ENCODE results near the gene SRSF2.
"Not testable (repeated sequence)": the region's sequence is repeated elsewhere in the genome, so short reads cannot be mapped to it uniquely, and the experiment has no call there.

Gene SRSF2

GRCh38 chr17:76748657-76749056 lies 11.5 kb upstream of the SRSF2 start:
- Histone ChIP-seq H3K4me3 (ENCODE audit: low read depth in 1 of 2, low read length in 2 of 2) (no peak overlapping the region), H3K9me3 (ENCODE audit: insufficient read depth, low read length, severe bottlenecking) (no peaks in the 10 kb centered on the region), H3K4me2 (ENCODE audit: insufficient read depth, low read length) (no peak overlapping the region), H3K9ac (ENCODE audit: low read depth, low read length) (no peak overlapping the region), H3K79me2 (ENCODE audit: insufficient read depth, low read length) (peaks cover 4% of the 10 kb centered on the region), H3K27me3 (ENCODE audit: insufficient read depth, low read length, poor library complexity) (no peaks in the 10 kb centered on the region), H3K4me1 (ENCODE audit: insufficient read depth, low read length) (peaks cover 26% of the 10 kb centered on the region), H2AFZ (ENCODE audit: low read depth, low read length) (no peak overlapping the region), H3K27ac (ENCODE audit: low read length) (no peak overlapping the region), H3K36me3 (ENCODE audit: insufficient read depth, low read length) (peaks cover 33% of the 10 kb centered on the region), H4K20me1 (ENCODE audit: insufficient read depth, low read length) (no peaks in the 10 kb centered on the region)
- no peak for TF ChIP-seq EZH2 (IDR thresholded peaks at IDR 0.05; ENCODE audit: borderline replicate concordance, low read depth, low read length, severe bottlenecking)
- TF ChIP-seq, protein P1, sequence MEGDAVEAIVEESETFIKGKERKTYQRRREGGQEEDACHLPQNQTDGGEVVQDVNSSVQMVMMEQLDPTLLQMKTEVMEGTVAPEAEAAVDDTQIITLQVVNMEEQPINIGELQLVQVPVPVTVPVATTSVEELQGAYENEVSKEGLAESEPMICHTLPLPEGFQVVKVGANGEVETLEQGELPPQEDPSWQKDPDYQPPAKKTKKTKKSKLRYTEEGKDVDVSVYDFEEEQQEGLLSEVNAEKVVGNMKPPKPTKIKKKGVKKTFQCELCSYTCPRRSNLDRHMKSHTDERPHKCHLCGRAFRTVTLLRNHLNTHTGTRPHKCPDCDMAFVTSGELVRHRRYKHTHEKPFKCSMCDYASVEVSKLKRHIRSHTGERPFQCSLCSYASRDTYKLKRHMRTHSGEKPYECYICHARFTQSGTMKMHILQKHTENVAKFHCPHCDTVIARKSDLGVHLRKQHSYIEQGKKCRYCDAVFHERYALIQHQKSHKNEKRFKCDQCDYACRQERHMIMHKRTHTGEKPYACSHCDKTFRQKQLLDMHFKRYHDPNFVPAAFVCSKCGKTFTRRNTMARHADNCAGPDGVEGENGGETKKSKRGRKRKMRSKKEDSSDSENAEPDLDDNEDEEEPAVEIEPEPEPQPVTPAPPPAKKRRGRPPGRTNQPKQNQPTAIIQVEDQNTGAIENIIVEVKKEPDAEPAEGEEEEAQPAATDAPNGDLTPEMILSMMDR (IDR thresholded peaks at IDR 0.05; ENCODE audit: borderline replicate concordance, extremely low read depth, low read length, poor library complexity, severe bottlenecking): no peak
- ATAC-seq (ENCODE audit: insufficient read depth, low read depth) (no peak), DNase-seq (no peak)

DNA sequence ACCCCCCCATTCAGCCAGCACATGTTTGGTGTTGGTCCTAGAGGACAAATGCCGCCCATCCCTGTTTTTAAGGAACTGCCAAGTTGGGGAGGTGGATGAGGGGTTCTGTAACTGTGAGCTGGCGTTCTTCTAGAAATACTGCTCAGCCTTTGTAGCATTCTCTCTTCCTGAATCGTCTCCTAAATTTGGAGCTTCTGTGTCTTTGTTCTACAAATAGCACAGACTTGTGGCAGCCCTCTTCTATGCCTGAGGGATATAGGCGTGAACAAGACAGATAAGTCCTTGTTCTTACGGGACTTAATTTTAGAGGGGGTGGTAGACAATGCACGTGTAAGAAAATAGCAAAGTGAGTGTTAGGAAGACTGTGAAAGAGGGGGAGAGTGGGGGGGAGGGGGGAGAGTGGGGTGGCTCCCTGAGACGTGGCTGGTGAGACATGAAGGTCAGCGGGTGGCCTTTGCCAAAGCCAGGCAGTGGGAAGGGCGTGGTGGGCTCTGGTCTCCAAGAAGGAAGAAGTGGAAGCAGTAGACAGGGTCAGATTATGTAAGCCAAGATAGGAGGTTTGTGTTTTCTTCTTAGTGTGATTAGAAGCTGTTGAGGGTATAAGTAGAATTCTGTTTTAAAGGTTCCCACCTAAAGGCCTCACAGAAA lies 10.7 kb upstream of the SRSF2 start:
- no peak overlapping the region for H2AFZ ChIP-seq (ENCODE audit: low read depth, low read length)
- DNase-seq (no peak), ATAC-seq (ENCODE audit: insufficient read depth, low read depth) (no peak)
- peaks cover 4% of the 10 kb centered on the region for H3K79me2 ChIP-seq (ENCODE audit: insufficient read depth, low read length)
- no peak overlapping the region for H3K4me2 ChIP-seq (ENCODE audit: insufficient read depth, low read length)
- TF ChIP-seq, protein P1 (IDR thresholded peaks at IDR 0.05; ENCODE audit: borderline replicate concordance, extremely low read depth, low read length, poor library complexity, severe bottlenecking): no peak
- no peak for TF ChIP-seq EZH2 (IDR thresholded peaks at IDR 0.05; ENCODE audit: borderline replicate concordance, low read depth, low read length, severe bottlenecking)
- peaks cover 18% of the 10 kb centered on the region for H3K4me1 ChIP-seq (ENCODE audit: insufficient read depth, low read length)
- H3K4me3 ChIP-seq (ENCODE audit: low read depth in 1 of 2, low read length in 2 of 2): no peak overlapping the region
- H3K36me3 ChIP-seq (ENCODE audit: insufficient read depth, low read length): peaks cover 39% of the 10 kb centered on the region
- no peaks in the 10 kb centered on the region for H3K27me3 ChIP-seq (ENCODE audit: insufficient read depth, low read length, poor library complexity)
- H3K9me3 ChIP-seq (ENCODE audit: insufficient read depth, low read length, severe bottlenecking): no peaks in the 10 kb centered on the region
- H4K20me1 ChIP-seq (ENCODE audit: insufficient read depth, low read length): no peaks in the 10 kb centered on the region
- H3K27ac ChIP-seq (ENCODE audit: low read length): no peak overlapping the region
- H3K9ac ChIP-seq (ENCODE audit: low read depth, low read length): no peak overlapping the region

DNA sequence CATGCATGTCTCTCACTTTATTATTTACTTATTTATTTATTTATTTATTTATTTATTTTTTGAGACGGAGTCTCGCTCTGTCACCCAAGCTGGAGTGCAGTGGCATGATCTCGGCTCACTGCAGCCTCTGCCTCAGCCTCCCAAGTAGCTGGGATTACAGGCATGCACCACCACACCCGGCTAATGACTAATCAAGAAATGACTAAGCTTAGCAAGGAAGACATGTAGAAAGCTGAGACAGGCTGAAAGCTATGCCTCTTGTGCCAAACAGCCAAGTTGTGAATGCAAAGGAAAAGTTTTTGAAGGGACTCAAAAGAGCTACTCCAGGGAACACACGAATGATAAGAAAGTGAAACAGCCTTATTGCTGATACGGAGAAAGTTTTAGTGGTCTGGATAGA lies 8.7 kb upstream of the SRSF2 start:
- H3K36me3 ChIP-seq (ENCODE audit: insufficient read depth, low read length): peaks cover 44% of the 10 kb centered on the region
- not testable (repeated sequence) for H3K27me3 ChIP-seq (ENCODE audit: insufficient read depth, low read length, poor library complexity)

DNA sequence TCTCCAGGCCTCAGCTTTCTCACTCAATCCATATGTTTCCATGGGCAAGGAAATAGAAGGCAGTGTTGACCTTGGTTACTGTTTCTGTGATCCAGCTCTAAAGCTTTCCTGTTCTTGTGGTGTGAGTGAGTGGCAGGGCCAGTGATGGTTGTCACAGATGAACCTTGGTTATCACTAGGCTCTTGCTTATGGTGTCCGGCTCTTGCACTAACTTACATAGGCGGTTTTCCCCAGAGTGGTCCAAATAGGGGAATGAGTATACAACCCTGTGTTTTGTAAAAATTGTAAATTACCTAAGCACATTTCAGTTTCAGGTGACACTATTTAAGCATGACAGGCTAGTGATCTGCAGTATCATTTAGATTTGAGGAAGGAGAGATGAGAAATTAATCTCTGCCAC lies 7.6 kb upstream of the SRSF2 start:
- Histone ChIP-seq H3K27ac (ENCODE audit: low read length) (no peak overlapping the region), H3K9ac (ENCODE audit: low read depth, low read length) (no peak overlapping the region), H3K4me3 (ENCODE audit: low read depth in 1 of 2, low read length in 2 of 2) (no peak overlapping the region), H3K9me3 (ENCODE audit: insufficient read depth, low read length, severe bottlenecking) (no peaks in the 10 kb centered on the region), H3K79me2 (ENCODE audit: insufficient read depth, low read length) (peaks cover 12% of the 10 kb centered on the region), H3K36me3 (ENCODE audit: insufficient read depth, low read length) (peaks cover 49% of the 10 kb centered on the region), H2AFZ (ENCODE audit: low read depth, low read length) (no peak overlapping the region), H3K4me1 (ENCODE audit: insufficient read depth, low read length) (peaks cover 8% of the 10 kb centered on the region; the same call in 1 of the 2 replicates), H3K4me2 (ENCODE audit: insufficient read depth, low read length) (no peak overlapping the region), H4K20me1 (ENCODE audit: insufficient read depth, low read length) (no peaks in the 10 kb centered on the region), H3K27me3 (ENCODE audit: insufficient read depth, low read length, poor library complexity) (no peaks in the 10 kb centered on the region)
- ATAC-seq (ENCODE audit: insufficient read depth, low read depth) (no peak), DNase-seq (no peak)
- no peak for TF ChIP-seq EZH2 (IDR thresholded peaks at IDR 0.05; ENCODE audit: borderline replicate concordance, low read depth, low read length, severe bottlenecking)
- TF ChIP-seq, protein P1 (IDR thresholded peaks at IDR 0.05; ENCODE audit: borderline replicate concordance, extremely low read depth, low read length, poor library complexity, severe bottlenecking): no peak

More for the DNA sequence above, 8.7 kb upstream of the SRSF2 start:
- not testable (repeated sequence) for H3K4me1 ChIP-seq (ENCODE audit: insufficient read depth, low read length); ATAC-seq (ENCODE audit: insufficient read depth, low read depth); H3K79me2 ChIP-seq (ENCODE audit: insufficient read depth, low read length); H2AFZ ChIP-seq (ENCODE audit: low read depth, low read length); H3K27ac ChIP-seq (ENCODE audit: low read length); DNase-seq; H4K20me1 ChIP-seq (ENCODE audit: insufficient read depth, low read length); H3K4me3 ChIP-seq (ENCODE audit: low read depth in 1 of 2, low read length in 2 of 2); H3K4me2 ChIP-seq (ENCODE audit: insufficient read depth, low read length); H3K9me3 ChIP-seq (ENCODE audit: insufficient read depth, low read length, severe bottlenecking); H3K9ac ChIP-seq (ENCODE audit: low read depth, low read length)

Data from DND-41 (cell line).